Smooth muscle cell (in vitro differentiated cells): ENCODE results near the gene CTDSP2. TPM values are rescaled to one million over a fixed set of nuclear protein-coding genes. Genes with fewer than 3 reads are reported as not detected.

Experiments used
- DNase-seq: peaks from one replicate; lab custom pipeline; 2025; ENCODE audit not compliant: unreplicated experiment; lab: John Stamatoyannopoulos, UW
- H2AFZ ChIP-seq: fragments of 200-600 bp; sonication (generic); 2 replicates; pipeline ENCODE4 v1.6.0; 2016; ENCODE audit warnings: antibody characterized with exemption, low read depth, mild to moderate bottlenecking
- H3F3A ChIP-seq: fragments of 200-600 bp; sonication (generic); 2 replicates; pipeline ENCODE4 v1.6.0; 2017; ENCODE audit warnings: antibody characterized with exemption, low read depth
- H3K27ac ChIP-seq: fragments of 200-600 bp; sonication (generic); 2 replicates; pipeline ENCODE4 v1.5.1; 2016; ENCODE audit warnings: low read depth, mild to moderate bottlenecking
- H3K27me3 ChIP-seq: fragments of 200-600 bp; sonication (generic); 2 replicates; pipeline ENCODE4 v1.6.1; 2016; ENCODE audit warnings: low read depth, mild to moderate bottlenecking
- H3K36me3 ChIP-seq: fragments of 200-600 bp; sonication (generic); 2 replicates; pipeline ENCODE4 v1.5.1; 2016; ENCODE audit warnings: low read depth
- H3K4me1 ChIP-seq: fragments of 200-600 bp; sonication (generic); 2 replicates; pipeline ENCODE4 v1.5.1; 2016; ENCODE audit warnings: low read depth
- H3K4me2 ChIP-seq: fragments of 200-600 bp; sonication (generic); 2 replicates; pipeline ENCODE4 v1.6.0; 2016; ENCODE audit warnings: mild to moderate bottlenecking
- H3K4me3 ChIP-seq: fragments of 200-600 bp; sonication (generic); 2 replicates; pipeline ENCODE4 v1.5.1; 2016; ENCODE audit warnings: mild to moderate bottlenecking
- H3K79me2 ChIP-seq: fragments of 200-600 bp; sonication (generic); 2 replicates; pipeline ENCODE4 v1.6.0; 2016; ENCODE audit warnings: low read depth, mild to moderate bottlenecking
- H3K9ac ChIP-seq: fragments of 200-600 bp; sonication (generic); 2 replicates; pipeline ENCODE4 v1.6.0; 2016; ENCODE audit warnings: low read depth
- H3K9me3 ChIP-seq: fragments of 200-600 bp; sonication (generic); replicated peaks from 2 replicates; pipeline ENCODE4 v1.5.1; 2016; ENCODE audit warnings: low read depth
- H4K20me1 ChIP-seq: fragments of 200-600 bp; sonication (generic); 2 replicates; pipeline ENCODE4 v1.6.0; 2016; ENCODE audit warnings: low read depth
- CTCF ChIP-seq: fragments of 200-600 bp; sonication (generic); IDR thresholded peaks from 2 replicates; pipeline ENCODE4 v1.5.1; 2017; ENCODE audit warnings: borderline replicate concordance, mild to moderate bottlenecking, antibody characterized with exemption; ENCODE audit not compliant: insufficient read depth, poor library complexity, severe bottlenecking
- WGBS: methylation state at CpG from one replicate; pipeline ENCODE4 v1.1.7; 2016; ENCODE audit warnings: low lambda C conversion rate; 5-methylcytosine and 5-hydroxymethylcytosine counted together
- polyA plus RNA-seq: library from polyadenylated mRNA; unstranded; fragments of >200 nt; fragmentation: Nextera tagmentation; extraction: Ambion mirVana; gene quantifications from 2 replicates; pipeline ENCODE4 v1.2.1, GENCODE V29; 2016
- total RNA-seq: library from RNA; depleted of rRNA; stranded (reverse); fragments of >200 nt; gene quantifications from 2 replicates; pipeline ENCODE4 v1.2.3, GENCODE V29; 2014

Gene CTDSP2
- total and polyA plus RNA-seq, 2 experiments from 2014 or later, result 62.0 to 77.4 TPM

DNA sequence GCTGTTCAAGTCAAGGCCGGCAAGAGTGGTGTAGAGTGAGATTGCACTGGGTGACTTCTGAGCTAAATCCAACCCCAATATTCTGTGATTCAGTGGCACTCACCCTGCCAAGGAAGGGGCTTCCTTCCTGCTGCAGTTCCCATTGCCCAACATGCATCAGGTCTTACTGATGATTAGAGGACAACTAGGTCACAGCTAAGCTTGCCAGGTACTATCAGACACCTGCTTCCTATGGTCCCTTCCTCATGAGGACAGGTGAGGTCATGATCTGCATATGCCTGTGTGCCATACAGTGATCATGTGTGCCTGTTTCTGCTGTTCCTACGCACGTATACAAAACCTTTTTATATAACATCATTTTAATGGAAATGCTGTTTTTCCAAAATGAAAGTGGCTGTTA lies 1.7 kb upstream of the CTDSP2 start:
- Histone ChIP-seq H3K4me3 (no peak overlapping the region), H3K27ac (no peak overlapping the region)

DNA sequence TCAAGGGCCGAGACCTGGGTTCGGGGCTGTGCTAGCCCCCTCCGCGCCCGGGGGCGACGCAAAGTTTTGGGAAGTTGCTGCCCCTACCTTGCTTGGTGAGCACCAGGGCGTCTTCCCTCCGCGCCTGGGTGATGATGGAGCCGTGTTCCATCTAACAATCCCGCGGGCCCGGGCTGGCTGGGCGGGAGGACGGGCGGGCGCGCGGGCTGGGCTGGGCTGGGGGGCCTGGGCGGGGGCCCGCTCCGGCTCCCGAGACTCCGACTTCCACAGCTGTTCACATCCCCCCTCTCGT lies 298 bp downstream of the CTDSP2 start:
- no peak for TF ChIP-seq CTCF
- Histone ChIP-seq H3K9me3 (no peaks in the 10 kb centered on the region), H3K36me3 (no peaks in the 10 kb centered on the region), H2AFZ (peak overlapping the region; percentile 93), H3F3A (peaks cover 4% of the 10 kb centered on the region), H3K4me1 (peaks cover 33% of the 10 kb centered on the region), H3K27ac (peak overlapping the region; percentile 100), H3K27me3 (no peaks in the 10 kb centered on the region), H4K20me1 (peaks cover 43% of the 10 kb centered on the region), H3K79me2 (peaks cover 51% of the 10 kb centered on the region), H3K4me2 (peak overlapping the region; percentile 98), H3K4me3 (peak overlapping the region; percentile 99), H3K9ac (peak overlapping the region; percentile 98)
- WGBS, result 0% methylated on average over 17 of the region's 26 CpGs
- DNase-seq, result no peak

More for the DNA sequence above, 1.7 kb upstream of the CTDSP2 start:
- Histone ChIP-seq H3F3A (peaks cover 4% of the 10 kb centered on the region), H3K79me2 (peaks cover 31% of the 10 kb centered on the region), H3K4me1 (peaks cover 30% of the 10 kb centered on the region), H3K36me3 (no peaks in the 10 kb centered on the region), H4K20me1 (peaks cover 24% of the 10 kb centered on the region), H3K4me2 (no peak overlapping the region), H3K27me3 (no peaks in the 10 kb centered on the region), H2AFZ (no peak overlapping the region), H3K9me3 (no peaks in the 10 kb centered on the region), H3K9ac (no peak overlapping the region)
- TF ChIP-seq CTCF, result no peak
- no peak for DNase-seq
- 88% methylated on average over 3 of the region's 3 CpGs for WGBS

- Histone ChIP-seq H3K9ac (peak overlapping the region; percentile 98), H3K27ac (peak overlapping the region; percentile 100), H3K36me3 (no peaks in the 10 kb centered on the region), H2AFZ (peak overlapping the region; percentile 93), H3K4me2 (peak overlapping the region; percentile 98), H3K27me3 (no peaks in the 10 kb centered on the region), H3K79me2 (peaks cover 57% of the 10 kb centered on the region), H3K4me1 (peaks cover 39% of the 10 kb centered on the region), H4K20me1 (peaks cover 49% of the 10 kb centered on the region), H3K9me3 (no peaks in the 10 kb centered on the region), H3F3A (peaks cover 6% of the 10 kb centered on the region), H3K4me3 (peak overlapping the region; percentile 99)
- DNase-seq, result peak; percentile 37
- under 1% methylated on average over 57 of the region's 81 CpGs for WGBS
- no peak for TF ChIP-seq CTCF
Observed at GRCh38 chr12:57845478-57846284, 848 bp downstream of the CTDSP2 start.
